Measurements from ENCODE around the gene ETV3.

DNA sequence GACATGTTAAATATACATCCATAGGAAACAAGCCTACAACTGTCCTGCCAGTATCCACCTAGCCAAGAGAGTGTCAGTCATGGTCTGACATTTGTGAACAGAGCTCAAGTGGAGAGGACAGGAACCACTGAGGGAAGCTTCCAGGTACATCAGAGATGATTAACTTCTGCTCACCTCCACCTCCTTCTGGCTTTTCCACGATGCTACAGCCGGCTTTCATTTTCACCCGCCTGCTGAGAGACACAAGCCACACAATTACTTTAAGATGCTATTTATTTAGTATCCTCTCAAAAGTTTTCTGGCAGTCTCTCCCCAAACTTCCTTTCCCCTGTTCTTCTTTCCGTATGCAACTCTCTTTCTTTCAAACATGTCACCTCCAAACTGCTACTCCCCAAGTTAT lies 2.1 kb downstream of the ETV3 start:
- TF ChIP-seq POLR2A (IDR thresholded peaks at IDR 0.05) (no peak), POLR2AphosphoS5 (IDR thresholded peaks at IDR 0.05) (no peak), EP300 (IDR thresholded peaks at IDR 0.05) (no peak)
- TF ChIP-seq, protein P1, sequence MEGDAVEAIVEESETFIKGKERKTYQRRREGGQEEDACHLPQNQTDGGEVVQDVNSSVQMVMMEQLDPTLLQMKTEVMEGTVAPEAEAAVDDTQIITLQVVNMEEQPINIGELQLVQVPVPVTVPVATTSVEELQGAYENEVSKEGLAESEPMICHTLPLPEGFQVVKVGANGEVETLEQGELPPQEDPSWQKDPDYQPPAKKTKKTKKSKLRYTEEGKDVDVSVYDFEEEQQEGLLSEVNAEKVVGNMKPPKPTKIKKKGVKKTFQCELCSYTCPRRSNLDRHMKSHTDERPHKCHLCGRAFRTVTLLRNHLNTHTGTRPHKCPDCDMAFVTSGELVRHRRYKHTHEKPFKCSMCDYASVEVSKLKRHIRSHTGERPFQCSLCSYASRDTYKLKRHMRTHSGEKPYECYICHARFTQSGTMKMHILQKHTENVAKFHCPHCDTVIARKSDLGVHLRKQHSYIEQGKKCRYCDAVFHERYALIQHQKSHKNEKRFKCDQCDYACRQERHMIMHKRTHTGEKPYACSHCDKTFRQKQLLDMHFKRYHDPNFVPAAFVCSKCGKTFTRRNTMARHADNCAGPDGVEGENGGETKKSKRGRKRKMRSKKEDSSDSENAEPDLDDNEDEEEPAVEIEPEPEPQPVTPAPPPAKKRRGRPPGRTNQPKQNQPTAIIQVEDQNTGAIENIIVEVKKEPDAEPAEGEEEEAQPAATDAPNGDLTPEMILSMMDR (IDR thresholded peaks at IDR 0.05), result no peak

All from stomach (tissue), 4 donors.